ENCODE measurements around the gene PKLR. TPM values are rescaled to one million over a fixed set of nuclear protein-coding genes. Genes with fewer than 3 reads are reported as not detected.

PKLR gene
- total and polyA plus RNA-seq, 2 of the 8 experiments (the other 6 are each of a cell fraction or from before 2014, with no cell fraction given), result 2.3 to 7.5 TPM

GRCh38 chr1:155320252-155320651 lies 19.0 kb upstream of the PKLR start (continued):
- no peak for TF ChIP-seq CHD7 (IDR thresholded peaks at IDR 0.05; ENCODE audit: insufficient replicate concordance, low read length)
- TF ChIP-seq HDAC2 (IDR thresholded peaks at IDR 0.05; ENCODE audit: borderline replicate concordance in 1 of 2, low read depth in 2 of 2, low read length in 2 of 2), result no peak
- TF ChIP-seq RXRA (IDR thresholded peaks at IDR 0.05; ENCODE audit: insufficient read depth, low read depth, low read length), result no peak

Data from H1 (cell line).